Measurements from ENCODE around the gene CASP8AP2.
A peak's percentile ranks its signal among the peaks of the same experiment; 100 is the strongest.
"Not testable (repeated sequence)": the region's sequence is repeated elsewhere in the genome, so short reads cannot be mapped to it uniquely, and the experiment has no call there.

CASP8AP2 gene

DNA sequence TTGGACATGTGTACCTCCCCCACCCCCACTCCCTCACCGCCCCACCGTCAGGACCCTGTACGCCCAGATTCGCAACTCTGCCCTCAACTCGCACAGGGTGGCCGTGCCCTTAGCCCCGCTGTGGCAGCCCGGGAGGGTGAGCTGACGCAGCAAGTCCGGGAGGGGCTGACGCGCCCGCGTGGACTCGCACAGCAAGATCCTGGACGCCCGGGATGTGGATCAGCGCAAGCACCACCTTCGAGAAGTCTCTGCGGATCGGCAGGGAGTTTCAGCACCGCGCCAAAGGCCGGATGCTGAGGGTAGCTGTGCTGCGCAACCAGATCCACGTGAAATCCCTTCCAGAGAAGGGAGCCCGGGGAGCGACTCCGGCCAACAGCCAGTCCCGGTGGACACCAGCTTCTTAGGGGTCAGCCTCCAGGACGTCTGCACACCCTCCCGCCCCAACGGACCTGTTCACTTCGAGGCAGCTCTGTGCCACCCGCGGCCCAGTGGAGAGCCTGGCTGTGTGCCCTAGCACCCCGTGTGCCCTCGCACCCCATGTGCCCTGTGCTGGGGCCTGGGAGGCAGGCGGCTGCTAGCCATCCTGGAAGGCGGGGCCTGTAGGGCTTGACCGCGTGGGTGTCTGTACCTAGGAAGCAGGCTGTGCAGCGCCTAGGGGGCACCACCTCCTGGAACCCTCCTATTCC is 57.9 kb downstream of the CASP8AP2 start:
- H3K27ac ChIP-seq: no peak overlapping the region
- no peaks in the 10 kb centered on the region for H3K36me3 ChIP-seq (replicated peaks)
- in situ Hi-C loops (cut with HindIII; ENCODE audit: low pct_ligation_motif_present, low sequenced_read_pairs): no loop called here
- TF ChIP-seq, protein P1, sequence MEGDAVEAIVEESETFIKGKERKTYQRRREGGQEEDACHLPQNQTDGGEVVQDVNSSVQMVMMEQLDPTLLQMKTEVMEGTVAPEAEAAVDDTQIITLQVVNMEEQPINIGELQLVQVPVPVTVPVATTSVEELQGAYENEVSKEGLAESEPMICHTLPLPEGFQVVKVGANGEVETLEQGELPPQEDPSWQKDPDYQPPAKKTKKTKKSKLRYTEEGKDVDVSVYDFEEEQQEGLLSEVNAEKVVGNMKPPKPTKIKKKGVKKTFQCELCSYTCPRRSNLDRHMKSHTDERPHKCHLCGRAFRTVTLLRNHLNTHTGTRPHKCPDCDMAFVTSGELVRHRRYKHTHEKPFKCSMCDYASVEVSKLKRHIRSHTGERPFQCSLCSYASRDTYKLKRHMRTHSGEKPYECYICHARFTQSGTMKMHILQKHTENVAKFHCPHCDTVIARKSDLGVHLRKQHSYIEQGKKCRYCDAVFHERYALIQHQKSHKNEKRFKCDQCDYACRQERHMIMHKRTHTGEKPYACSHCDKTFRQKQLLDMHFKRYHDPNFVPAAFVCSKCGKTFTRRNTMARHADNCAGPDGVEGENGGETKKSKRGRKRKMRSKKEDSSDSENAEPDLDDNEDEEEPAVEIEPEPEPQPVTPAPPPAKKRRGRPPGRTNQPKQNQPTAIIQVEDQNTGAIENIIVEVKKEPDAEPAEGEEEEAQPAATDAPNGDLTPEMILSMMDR (IDR thresholded peaks at IDR 0.05; ENCODE audit: low read depth, low read length, missing control alignments): no peak
- H3K27me3 ChIP-seq (replicated peaks): peaks cover 3% of the 10 kb centered on the region
- no peak for DNase-seq
- H3K4me3 ChIP-seq (ENCODE audit: low read depth, low read length): peak overlapping the region; percentile 9

DNA sequence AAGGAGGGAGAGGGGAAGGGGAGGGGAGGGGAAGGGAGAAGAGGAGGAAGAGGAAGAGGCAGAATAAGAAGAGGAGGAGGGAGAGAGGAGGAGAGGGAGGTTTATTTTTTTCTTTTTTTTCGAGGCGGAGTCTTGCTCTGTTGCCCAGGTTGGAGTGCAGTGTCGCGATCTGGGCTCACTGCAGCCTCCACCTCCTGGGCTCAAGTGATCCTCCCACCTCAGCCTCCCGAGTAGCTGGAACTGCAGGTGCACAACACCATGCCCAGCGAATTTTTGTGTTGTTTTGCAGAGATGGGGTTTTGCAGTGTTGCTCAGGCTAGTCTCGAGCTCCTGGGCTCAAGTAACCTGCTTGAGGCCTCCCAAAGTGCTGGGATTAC is 58.4 kb downstream of the CASP8AP2 start:
- in situ Hi-C loops (cut with HindIII; ENCODE audit: low pct_ligation_motif_present, low sequenced_read_pairs): no loop called here
- H3K27me3 ChIP-seq (replicated peaks): peaks cover 3% of the 10 kb centered on the region

DNA sequence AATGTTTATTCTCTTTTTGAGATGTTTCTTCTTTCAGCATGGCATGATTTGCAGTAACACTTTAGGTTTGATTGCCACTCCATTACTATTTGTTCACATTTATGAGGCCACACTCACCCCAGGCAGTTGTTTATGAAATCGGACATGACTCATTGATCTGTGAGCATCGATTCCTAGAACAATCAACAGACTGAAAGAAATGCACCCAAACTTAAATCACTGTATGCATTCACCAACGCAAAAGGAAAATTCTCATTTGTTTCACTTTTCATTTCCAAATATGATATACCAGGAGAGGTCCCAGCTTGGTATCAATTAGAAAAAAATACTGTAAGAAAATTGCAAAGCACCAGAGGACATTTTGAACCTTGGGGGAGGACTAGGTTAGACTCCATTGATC is 59.2 kb downstream of the CASP8AP2 start:
- no peak overlapping the region for H3K27ac ChIP-seq
- H3K4me3 ChIP-seq (ENCODE audit: low read depth, low read length): no peak overlapping the region
- DNase-seq: no peak
- H3K27me3 ChIP-seq (replicated peaks): peaks cover 3% of the 10 kb centered on the region
- TF ChIP-seq, protein P1 (IDR thresholded peaks at IDR 0.05; ENCODE audit: low read depth, low read length, missing control alignments): no peak
- in situ Hi-C loops (cut with HindIII; ENCODE audit: low pct_ligation_motif_present, low sequenced_read_pairs): no loop called here
- H3K36me3 ChIP-seq (replicated peaks): no peaks in the 10 kb centered on the region

More for the DNA sequence above, 58.4 kb downstream of the CASP8AP2 start:
- TF ChIP-seq, protein P1 (IDR thresholded peaks at IDR 0.05; ENCODE audit: low read depth, low read length, missing control alignments): no peak
- DNase-seq: no peak
- no peak overlapping the region for H3K4me3 ChIP-seq (ENCODE audit: low read depth, low read length)
- H3K36me3 ChIP-seq (replicated peaks): no peaks in the 10 kb centered on the region
- H3K27ac ChIP-seq: no peak overlapping the region

DNA sequence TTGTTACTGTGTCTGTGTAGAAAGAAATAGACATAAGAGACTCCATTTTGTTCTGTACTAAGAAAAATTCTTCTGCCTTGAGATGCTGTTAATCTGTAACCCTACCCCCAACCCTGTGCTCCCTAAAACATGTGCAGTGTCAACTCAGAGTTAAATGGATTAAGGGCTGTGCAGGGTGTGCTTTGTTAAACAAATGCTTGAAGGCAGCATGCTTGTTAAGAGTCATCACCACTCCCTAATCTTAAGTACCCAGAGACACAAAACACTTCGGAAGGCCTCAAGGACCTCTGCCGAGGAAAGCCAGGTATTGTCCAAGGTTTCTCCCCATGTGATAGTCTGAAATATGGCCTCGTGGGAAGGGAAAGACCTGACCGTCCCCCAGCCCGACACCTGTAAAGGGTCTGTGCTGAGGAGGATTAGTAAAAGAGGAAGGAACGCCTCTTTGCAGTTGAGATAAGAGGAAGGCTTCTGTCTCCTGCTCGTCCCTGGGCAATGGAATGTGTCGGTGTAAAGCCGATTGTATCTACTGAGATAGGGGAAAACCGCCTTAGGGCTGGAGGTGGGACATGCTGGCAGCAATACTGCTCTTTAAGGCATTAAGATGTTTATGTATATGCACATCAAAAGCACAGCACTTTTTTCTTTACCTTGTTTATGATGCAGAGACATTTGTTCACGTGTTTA is 61.3 kb downstream of the CASP8AP2 start:
- H3K36me3 ChIP-seq (replicated peaks); H3K4me3 ChIP-seq (ENCODE audit: low read depth, low read length); DNase-seq; H3K27me3 ChIP-seq (replicated peaks); H3K27ac ChIP-seq; in situ Hi-C loops (cut with HindIII; ENCODE audit: low pct_ligation_motif_present, low sequenced_read_pairs): not testable (repeated sequence)

DNA sequence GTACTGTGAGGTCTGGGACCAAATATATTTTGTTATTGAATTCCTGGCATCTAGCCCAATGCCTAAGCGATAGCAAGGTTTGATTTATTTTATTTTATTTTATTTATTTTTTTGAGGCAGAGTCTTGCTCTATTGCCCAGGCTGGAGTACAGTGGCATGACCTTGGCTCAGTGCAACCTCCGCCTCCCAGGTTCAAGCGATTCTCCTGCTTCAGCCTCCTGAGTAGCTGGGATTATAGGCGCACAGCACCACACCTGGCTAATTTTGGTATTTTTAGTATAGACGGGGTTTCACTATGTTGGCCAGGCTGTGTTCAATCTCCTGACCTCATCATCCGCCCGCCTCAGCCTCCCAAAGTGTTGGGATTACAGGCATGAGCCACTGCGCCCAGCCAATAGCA is 62.9 kb downstream of the CASP8AP2 start:
- in situ Hi-C loops (cut with HindIII; ENCODE audit: low pct_ligation_motif_present, low sequenced_read_pairs); H3K36me3 ChIP-seq (replicated peaks); DNase-seq; H3K27ac ChIP-seq; H3K4me3 ChIP-seq (ENCODE audit: low read depth, low read length); H3K27me3 ChIP-seq (replicated peaks): not testable (repeated sequence)

GRCh38 chr6:89894169-89894568 is 64.5 kb downstream of the CASP8AP2 start, which contains the start of gene GJA10:
Gene GJA10, plus strand, starts transcription at chr6:89894469. Its CDS starts 0 bp downstream, at chr6:89894469.
- Histone ChIP-seq H3K36me3 (replicated peaks) (no peaks in the 10 kb centered on the region), H3K27ac (no peak within 1 kb of the TSS), H3K4me3 (ENCODE audit: low read depth, low read length) (no peak within 1 kb of the TSS), H3K27me3 (replicated peaks) (peaks cover 3% of the 10 kb centered on the region)
- no peak for DNase-seq
- TF ChIP-seq, protein P1 (IDR thresholded peaks at IDR 0.05; ENCODE audit: low read depth, low read length, missing control alignments): no peak
- in situ Hi-C loops (cut with HindIII; ENCODE audit: low pct_ligation_motif_present, low sequenced_read_pairs): no loop called here
